CD4-positive, alpha-beta memory T cell (primary cell): ENCODE data around the gene BCAS4. TPM values are rescaled to one million over a fixed set of nuclear protein-coding genes. Genes with fewer than 3 reads are reported as not detected.
A peak's percentile ranks its signal among the peaks of the same experiment; 100 is the strongest.
"Not testable (repeated sequence)": the region's sequence is repeated elsewhere in the genome, so short reads cannot be mapped to it uniquely, and the experiment has no call there.

Experiments used
- CTCF ChIA-PET: fragments of 350-600 bp; sonication (Branson Sonifier 250); formaldehyde crosslinking; loops from one replicate; lab custom pipeline; 2021; ENCODE audit warnings: inconsistent platforms; ENCODE audit not compliant: partially characterized antibody; lab: Charles Lee
- POLR2A ChIA-PET: fragments of 350-600 bp; sonication (Branson Sonifier 250); formaldehyde crosslinking; loops from one replicate; lab custom pipeline; 2021; ENCODE audit not compliant: partially characterized antibody; lab: Charles Lee
- DNase-seq, 5 donors: peaks; one replicate each; pipeline versions ENCODE4 v3.0.0 to v3.0.0-alpha.2; 2020 to 2022; ENCODE audit warnings: mixed read lengths in 1 of 5
- H3K27ac ChIP-seq: one replicate; pipeline ENCODE4 v1.7.0; 2013; ENCODE audit warnings: low read depth, low read length
- H3K27me3 ChIP-seq: 2 replicates; pipeline ENCODE4 v1.7.0; 2013; ENCODE audit warnings: mild to moderate bottlenecking, low read length, moderate library complexity; ENCODE audit not compliant: insufficient read depth
- H3K36me3 ChIP-seq: 2 replicates; pipeline ENCODE4 v1.7.0; 2013; ENCODE audit warnings: mild to moderate bottlenecking, low read length, moderate library complexity; ENCODE audit not compliant: insufficient read depth
- H3K4me1 ChIP-seq: 2 replicates; pipeline ENCODE4 v1.7.0; 2013; ENCODE audit warnings: mild to moderate bottlenecking, low read length, moderate library complexity; ENCODE audit not compliant: insufficient read depth
- H3K4me3 ChIP-seq, 2 donors: one replicate each; pipeline ENCODE4 v1.7.0; 2013; ENCODE audit warnings: low read length in 2 of 2, mild to moderate bottlenecking in 1 of 2
- H3K9me3 ChIP-seq, 2 donors: one replicate each; pipeline ENCODE4 v1.7.0; 2013; ENCODE audit warnings: low read length in 2 of 2, control low read depth in 1 of 2; ENCODE audit not compliant: control insufficient read depth in 1 of 2
- H3K27ac Mint-ChIP-seq, 7 donors: one replicate each; pipeline ENCODE4 v1.8.0; 2020 to 2021; ENCODE audit warnings: mixed read lengths in 7 of 7, mild to moderate bottlenecking in 6 of 7, inconsistent platforms in 3 of 7, moderate library complexity in 3 of 7
- H3K27me3 Mint-ChIP-seq, 2 donors: one replicate each; pipeline ENCODE4 v1.8.0; 2020 to 2021; ENCODE audit warnings: mixed read lengths in 2 of 2
- H3K36me3 Mint-ChIP-seq, 2 donors: one replicate each; pipeline ENCODE4 v1.8.0; 2020 to 2021; ENCODE audit warnings: mixed read lengths in 2 of 2, inconsistent platforms in 1 of 2, mild to moderate bottlenecking in 1 of 2
- H3K4me1 Mint-ChIP-seq, 4 donors: one replicate each; pipeline ENCODE4 v1.8.0; 2020 to 2021; ENCODE audit warnings: mixed read lengths in 4 of 4, mild to moderate bottlenecking in 1 of 4
- H3K4me3 Mint-ChIP-seq, 8 donors: one replicate each; pipeline ENCODE4 v1.8.0; 2020 to 2021; ENCODE audit warnings: mixed read lengths in 8 of 8, mild to moderate bottlenecking in 7 of 8, moderate library complexity in 6 of 8, inconsistent platforms in 3 of 8
- H3K9me3 Mint-ChIP-seq, 8 donors: one replicate each; pipeline ENCODE4 v1.8.0; 2020 to 2021; ENCODE audit warnings: mixed read lengths in 8 of 8, mild to moderate bottlenecking in 5 of 8, inconsistent platforms in 3 of 8, moderate library complexity in 1 of 8
- intact Hi-C: fragments of 100-400 bp; cut with micrococcal nuclease; formaldehyde crosslinking; loops from one replicate; pipeline ENCODE4 v1.15.1; 2023
- polyA plus RNA-seq, 2 donors: library from polyadenylated mRNA; unstranded; fragments of 300-500 nt; fragmentation: Illumina TruSeq; gene quantifications; one replicate each; pipeline ENCODE4 v1.2.3, GENCODE V29; 2021
- total RNA-seq, 2 experiments: library from RNA; stranded (reverse); gene quantifications; one replicate each; pipeline ENCODE4 v1.2.3, GENCODE V29; 2021

The BCAS4 gene
- total and polyA plus RNA-seq, 4 experiments from 2014 or later: 10.8 to 17.8 (median 16.1) TPM

- no peaks in the 10 kb centered on the region for H3K27me3 ChIP-seq
- no peak overlapping the region for H3K27ac ChIP-seq
- Mint-ChIP-seq H3K27me3 (no peaks in the 10 kb centered on the region), H3K4me3 (peak overlapping the region in 5 of 8 donors; percentile 8 to 87 (median 33)), H3K27ac (peak overlapping the region in 4 of 7 donors; percentile 57 to 82 (median 68)), H3K9me3 (no peaks in the 10 kb centered on the region), H3K36me3 (no peaks in the 10 kb centered on the region), H3K4me1 (peaks cover 6 to 14% (median 11%) of the 10 kb centered on the region in 4 donors)
- no peaks in the 10 kb centered on the region for H3K9me3 ChIP-seq
- H3K36me3 ChIP-seq: no peaks in the 10 kb centered on the region
- intact Hi-C loops: loop anchor here (5.0 kb wide), 2 partner anchors 189 to 534 kb away; no protein-coding TSS in a partner anchor
- H3K4me3 ChIP-seq: no peak overlapping the region
- no peak for DNase-seq
- peaks cover 22% of the 10 kb centered on the region for H3K4me1 ChIP-seq
- CTCF ChIA-PET: interaction anchor here (0.6 to 12.5 kb wide), 20 partner anchors 12 to 1374 kb away, joined by 3 to 298 read pairs (median 4); partner anchors contain the start of genes ADNP, DPM1 and MOCS3
- POLR2A ChIA-PET: interaction anchor here (1.0 to 4.6 kb wide), 3 partner anchors 19 to 165 kb away, joined by 3 to 109 read pairs (median 37); partner anchors contain the start of genes ADNP, DPM1 and MOCS3
Observed at GRCh38 chr20:50792708-50793574, 1.9 kb upstream of the BCAS4 start.

- H3K27ac ChIP-seq: not testable (repeated sequence)
- peak overlapping the region in 4 of 7 donors; percentile 68 to 91 (median 82) for H3K27ac Mint-ChIP-seq
- POLR2A ChIA-PET: interaction anchor here (1.0 to 4.6 kb wide), 3 partner anchors 19 to 165 kb away, joined by 3 to 109 read pairs (median 37); partner anchors contain the start of genes ADNP, DPM1 and MOCS3
Observed at GRCh38 chr20:50793575-50794016, 1.3 kb upstream of the BCAS4 start.

GRCh38 chr20:50794181-50794845, 548 bp upstream of the BCAS4 start:
- intact Hi-C loops: loop anchor here (1.0 to 5.0 kb wide), 5 partner anchors 64 to 533 kb away; partner anchors contain the start of genes DPM1, MOCS3 and PARD6B
- ChIA-PET CTCF (interaction anchor here (0.7 to 12.5 kb wide), 42 partner anchors 8 to 647 kb away, joined by 3 to 298 read pairs (median 4); partner anchors contain the start of genes ADNP, DPM1, MOCS3 and PARD6B), POLR2A (interaction anchor here (0.6 to 4.6 kb wide), 21 partner anchors 9 to 640 kb away, joined by 3 to 109 read pairs (median 3); partner anchors contain the start of genes ADNP, DPM1, MOCS3 and PARD6B)
- Histone ChIP-seq H3K4me3 (peak overlapping the region; percentile 69 to 78), H3K27me3 (no peaks in the 10 kb centered on the region), H3K4me1 (peaks cover 22% of the 10 kb centered on the region), H3K36me3 (no peaks in the 10 kb centered on the region), H3K27ac (peak overlapping the region; percentile 24), H3K9me3 (no peaks in the 10 kb centered on the region)
- Mint-ChIP-seq H3K27me3 (no peaks in the 10 kb centered on the region), H3K9me3 (no peaks in the 10 kb centered on the region), H3K36me3 (no peaks in the 10 kb centered on the region), H3K27ac (peak overlapping the region in 6 of 7 donors; percentile 48 to 85 (median 76)), H3K4me1 (peaks cover 6 to 14% (median 11%) of the 10 kb centered on the region in 4 donors), H3K4me3 (peak overlapping the region; percentile 69 to 85 (median 78))
- peak in 1 of 5 donors; percentile 10 for DNase-seq

More at GRCh38 chr20:50793575-50794016, 1.3 kb upstream of the BCAS4 start:
- not testable (repeated sequence) for H3K9me3 Mint-ChIP-seq, H3K27me3 ChIP-seq, H3K36me3 ChIP-seq, H3K9me3 ChIP-seq, H3K36me3 Mint-ChIP-seq, H3K4me3 ChIP-seq, H3K27me3 Mint-ChIP-seq
- peaks cover 22% of the 10 kb centered on the region for H3K4me1 ChIP-seq
- peak; percentile 29 to 49 (median 32) for DNase-seq
- CTCF ChIA-PET: interaction anchor here (0.6 to 12.5 kb wide), 25 partner anchors 10 to 1373 kb away, joined by 3 to 298 read pairs (median 4); partner anchors contain the start of genes ADNP, DPM1 and MOCS3
- Mint-ChIP-seq H3K4me1 (peaks cover 6 to 14% (median 11%) of the 10 kb centered on the region in 4 donors), H3K4me3 (peak overlapping the region; percentile 32 to 87 (median 68))
- intact Hi-C loops: loop anchor here (1.0 to 5.0 kb wide), 5 partner anchors 63 to 534 kb away; partner anchors contain the start of genes DPM1, MOCS3 and PARD6B

GRCh38 chr20:50797142-50797541, 2.3 kb downstream of the BCAS4 start:
- no peak for DNase-seq
- intact Hi-C loops: no loop called here
- no peak overlapping the region for H3K27ac Mint-ChIP-seq
- H3K4me3 Mint-ChIP-seq: peak overlapping the region in 3 of 8 donors; percentile 18 to 42 (median 29)
- Histone ChIP-seq H3K27me3 (no peaks in the 10 kb centered on the region), H3K4me3 (no peak overlapping the region), H3K27ac (no peak overlapping the region), H3K36me3 (no peaks in the 10 kb centered on the region), H3K4me1 (peaks cover 13% of the 10 kb centered on the region), H3K9me3 (no peaks in the 10 kb centered on the region)
- no peaks in the 10 kb centered on the region for H3K9me3 Mint-ChIP-seq
- POLR2A ChIA-PET: no interaction called here
- no peaks in the 10 kb centered on the region for H3K27me3 Mint-ChIP-seq
- H3K4me1 Mint-ChIP-seq: peaks cover 7 to 12% (median 8%) of the 10 kb centered on the region in 4 donors
- CTCF ChIA-PET: interaction anchor here (1.7 to 12.5 kb wide), 2 partner anchors 48 to 130 kb away, joined by 4 to 298 read pairs; partner anchors contain the start of gene ADNP
- no peaks in the 10 kb centered on the region for H3K36me3 Mint-ChIP-seq

- H3K27ac ChIP-seq: no peak overlapping the region
- peaks cover 13% of the 10 kb centered on the region for H3K4me1 ChIP-seq
- intact Hi-C loops: no loop called here
- no peaks in the 10 kb centered on the region for H3K9me3 ChIP-seq
- Mint-ChIP-seq H3K36me3 (no peaks in the 10 kb centered on the region), H3K4me3 (no peak overlapping the region), H3K27me3 (no peaks in the 10 kb centered on the region), H3K27ac (peak overlapping the region in 1 of 7 donors; percentile 31), H3K9me3 (no peaks in the 10 kb centered on the region), H3K4me1 (peaks cover 6 to 9% (median 7%) of the 10 kb centered on the region in 4 donors)
- H3K4me3 ChIP-seq: no peak overlapping the region
- H3K36me3 ChIP-seq: no peaks in the 10 kb centered on the region
- DNase-seq: no peak
- ChIA-PET POLR2A (no interaction called here), CTCF (no interaction called here)
- H3K27me3 ChIP-seq: no peaks in the 10 kb centered on the region
Observed at GRCh38 chr20:50798650-50799049, 3.8 kb downstream of the BCAS4 start.

GRCh38 chr20:50799176-50799889, 4.5 kb downstream of the BCAS4 start:
- Mint-ChIP-seq H3K27ac (no peak overlapping the region), H3K4me3 (no peak overlapping the region), H3K36me3 (no peaks in the 10 kb centered on the region), H3K9me3 (no peaks in the 10 kb centered on the region), H3K4me1 (peaks cover 6 to 10% (median 9%) of the 10 kb centered on the region in 4 donors), H3K27me3 (no peaks in the 10 kb centered on the region)
- Histone ChIP-seq H3K27me3 (no peaks in the 10 kb centered on the region), H3K36me3 (no peaks in the 10 kb centered on the region), H3K9me3 (no peaks in the 10 kb centered on the region), H3K27ac (no peak overlapping the region), H3K4me3 (no peak overlapping the region), H3K4me1 (peaks cover 10% of the 10 kb centered on the region)
- intact Hi-C loops: no loop called here
- ChIA-PET CTCF (interaction anchor here (1.2 to 1.4 kb wide), 2 partner anchors 130 to 508 kb away, joined by 3 to 4 read pairs; no protein-coding TSS in a partner anchor), POLR2A (no interaction called here)
- no peak for DNase-seq
